Activated T-helper 1 cell treated with anti-CD3 and anti-CD28 coated beads, Interleukin-2, amount 50 U/mL, for 16 hours (primary cell): ENCODE measurements around the gene SYTL5.
"Not testable (repeated sequence)": the region's sequence is repeated elsewhere in the genome, so short reads cannot be mapped to it uniquely, and the experiment has no call there.

Experiments used
- DNase-seq, 2 donors: peaks; one replicate each; pipeline ENCODE4 v3.0.0-alpha.2; 2020; ENCODE audit warnings: low read depth in 1 of 2, low spot score in 1 of 2

SYTL5 gene

DNA sequence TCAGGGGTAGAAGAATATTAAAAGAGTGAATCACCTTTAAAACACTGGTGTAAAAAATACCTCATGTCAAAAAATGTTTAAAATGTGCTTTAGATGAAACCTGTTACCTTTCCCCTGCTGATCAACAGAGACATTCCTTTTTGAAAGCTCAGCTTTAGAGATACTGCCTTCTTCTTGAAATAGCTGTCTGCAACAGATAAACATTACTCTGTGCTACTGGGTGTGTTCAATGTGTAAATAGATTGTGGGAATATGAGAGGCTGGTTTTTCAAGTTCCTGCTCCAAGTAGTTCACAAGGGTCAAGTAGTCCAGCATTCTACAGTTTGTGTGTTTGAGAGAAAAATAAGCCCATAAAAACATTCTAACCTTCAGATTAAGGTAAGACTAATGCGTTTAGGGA is at the start of gene SYTL5:
SYTL5 (plus strand) TSS at position 263 of the 400 bp plus-strand sequence. CDS start 27,337 bp downstream, outside the sequence.
- no peak for DNase-seq

- DNase-seq, result no peak
These were observed 47.7 kb upstream of the SYTL5 start for GRCh38 chrX:37958525-37959211.

GRCh38 chrX:37959212-37960021 is 46.9 kb upstream of the SYTL5 start:
- DNase-seq, result no peak

DNA sequence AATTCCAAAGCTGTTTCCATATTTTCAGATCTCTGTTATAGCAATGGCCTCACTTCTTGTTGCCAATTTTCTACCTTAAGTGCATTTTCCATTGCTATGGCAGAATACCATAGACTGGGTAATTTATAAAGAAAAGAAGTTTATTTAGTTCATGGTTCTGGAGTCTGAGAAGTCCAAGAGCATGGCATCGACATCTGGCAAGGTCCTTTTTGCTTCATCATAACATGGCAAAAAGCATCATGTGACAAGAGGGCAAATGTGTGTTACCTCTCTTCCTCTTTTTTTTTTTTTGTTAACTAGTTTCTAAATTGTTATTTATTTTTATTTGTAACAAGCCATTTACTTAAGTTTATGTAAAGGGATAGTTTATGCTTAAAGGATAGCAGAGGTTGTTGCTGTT is 45.2 kb upstream of the SYTL5 start:
- no peak for DNase-seq

- DNase-seq, result no peak
These were observed 38.6 kb upstream of the SYTL5 start for GRCh38 chrX:37967714-37968113.

- no peak for DNase-seq
These were observed 30.9 kb upstream of the SYTL5 start for GRCh38 chrX:37975421-37975820.

DNA sequence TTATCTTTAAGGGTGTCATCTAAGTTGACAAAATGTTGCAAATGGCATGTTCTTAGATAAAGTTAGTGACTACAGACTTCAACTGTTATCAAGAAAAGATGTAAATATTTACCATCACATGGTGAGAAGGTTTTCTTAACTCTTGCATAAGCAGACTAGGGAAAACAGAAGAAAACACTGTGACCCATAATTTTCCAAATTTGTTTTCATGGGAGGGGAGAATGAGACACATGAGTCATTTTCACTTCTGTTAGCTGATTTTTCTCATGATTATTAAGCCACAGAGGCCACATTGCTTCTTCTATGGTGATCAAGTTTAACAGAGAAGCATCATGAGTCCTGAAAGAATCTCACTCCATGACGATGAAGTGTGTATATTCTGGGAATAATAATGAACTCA is 30.2 kb upstream of the SYTL5 start:
- DNase-seq, result no peak

DNA sequence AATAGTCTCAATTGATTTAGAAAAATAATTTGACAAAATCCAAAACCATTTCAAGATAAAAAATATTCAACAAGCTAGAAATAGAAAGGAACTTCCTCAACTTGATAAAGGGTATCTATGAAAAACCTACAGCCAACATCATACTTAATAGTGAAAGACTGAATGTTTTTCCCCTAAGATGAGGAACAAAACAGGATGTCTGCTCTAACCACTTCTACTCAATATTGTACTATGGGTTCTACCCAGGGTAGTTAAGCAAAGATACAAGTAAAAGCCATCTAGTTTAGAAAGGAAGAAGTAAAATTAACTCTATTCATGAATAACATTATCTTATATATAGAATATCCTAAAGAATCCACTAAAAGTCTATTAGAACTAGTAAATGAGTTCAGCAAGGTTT is 21.5 kb upstream of the SYTL5 start:
- DNase-seq, result no peak

DNA sequence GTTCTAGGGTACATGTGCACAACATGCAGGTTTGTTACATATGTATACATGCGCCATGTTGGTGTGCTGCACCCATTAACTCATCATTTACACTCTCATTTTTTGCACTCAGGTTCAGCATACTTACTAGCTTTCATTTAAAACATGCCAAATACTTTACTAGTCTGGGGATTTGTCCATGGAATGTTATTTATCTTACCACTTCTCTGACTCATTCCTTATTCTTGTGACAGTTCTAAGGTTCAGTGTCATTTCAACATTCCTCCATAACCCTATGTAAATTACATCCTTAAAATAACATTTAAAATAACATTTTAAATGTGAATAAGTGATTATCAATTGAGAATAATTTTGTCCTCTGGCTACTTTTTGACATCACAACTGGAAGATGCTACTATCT is 19.5 kb upstream of the SYTL5 start:
- DNase-seq, result no peak

DNA sequence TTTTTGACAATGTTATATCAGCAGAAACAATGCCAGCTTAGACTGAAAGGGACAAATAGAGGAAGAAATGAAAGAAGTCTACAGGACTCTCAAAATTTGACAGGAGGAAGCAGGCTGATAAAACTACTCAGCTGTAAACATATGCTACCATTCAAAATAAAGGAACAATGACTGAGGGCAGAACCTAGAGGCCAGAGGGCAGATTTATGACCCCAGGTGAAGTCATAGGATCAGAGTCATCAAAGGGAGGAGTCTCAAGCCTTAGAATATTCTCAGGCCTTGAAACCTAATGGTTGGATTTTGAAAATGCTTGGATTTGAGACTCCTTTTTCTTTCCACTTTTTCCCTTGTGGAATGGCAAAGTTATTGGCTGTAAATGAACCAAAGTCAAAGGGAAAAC is 17.0 kb upstream of the SYTL5 start:
- no peak for DNase-seq

DNA sequence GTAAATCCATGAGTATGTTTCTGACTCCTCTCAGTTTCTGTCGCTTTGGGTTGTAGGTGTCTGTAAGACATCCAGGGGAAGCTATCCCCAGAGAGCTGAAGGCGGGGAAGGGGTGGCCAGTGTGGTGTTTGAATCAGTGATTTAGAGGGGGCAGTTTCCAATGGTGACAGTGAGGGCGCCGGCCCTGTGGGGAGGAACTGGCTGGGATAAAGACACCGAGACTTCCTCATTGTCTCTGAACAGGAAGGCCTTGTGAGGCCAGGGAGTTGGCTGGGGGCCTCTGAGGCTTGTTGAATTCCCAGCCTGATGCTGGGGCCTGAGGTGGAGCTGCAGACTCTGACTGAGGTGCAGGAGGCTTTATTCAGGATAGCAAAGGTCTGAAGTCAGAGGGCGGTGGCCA is 15.1 kb upstream of the SYTL5 start:
- DNase-seq, result not testable (repeated sequence)

DNA sequence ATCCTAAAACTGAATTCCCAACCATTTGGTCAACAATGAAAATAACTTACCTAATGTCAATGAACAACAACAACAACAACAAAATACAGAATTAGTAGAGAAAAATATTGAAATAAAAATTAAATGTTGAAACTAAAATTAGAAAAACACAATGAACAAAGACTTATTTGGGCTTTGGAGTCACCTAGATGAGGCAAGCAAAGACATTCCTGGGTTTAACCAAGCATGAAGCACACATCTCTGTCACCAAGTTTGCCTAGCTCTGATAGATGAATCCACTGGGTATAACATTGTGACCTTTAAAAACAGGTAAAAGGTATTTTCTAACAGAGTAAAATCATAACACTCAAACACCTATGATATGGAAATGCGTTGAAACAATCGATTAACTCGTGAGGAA is 13.2 kb upstream of the SYTL5 start:
- no peak for DNase-seq

DNA sequence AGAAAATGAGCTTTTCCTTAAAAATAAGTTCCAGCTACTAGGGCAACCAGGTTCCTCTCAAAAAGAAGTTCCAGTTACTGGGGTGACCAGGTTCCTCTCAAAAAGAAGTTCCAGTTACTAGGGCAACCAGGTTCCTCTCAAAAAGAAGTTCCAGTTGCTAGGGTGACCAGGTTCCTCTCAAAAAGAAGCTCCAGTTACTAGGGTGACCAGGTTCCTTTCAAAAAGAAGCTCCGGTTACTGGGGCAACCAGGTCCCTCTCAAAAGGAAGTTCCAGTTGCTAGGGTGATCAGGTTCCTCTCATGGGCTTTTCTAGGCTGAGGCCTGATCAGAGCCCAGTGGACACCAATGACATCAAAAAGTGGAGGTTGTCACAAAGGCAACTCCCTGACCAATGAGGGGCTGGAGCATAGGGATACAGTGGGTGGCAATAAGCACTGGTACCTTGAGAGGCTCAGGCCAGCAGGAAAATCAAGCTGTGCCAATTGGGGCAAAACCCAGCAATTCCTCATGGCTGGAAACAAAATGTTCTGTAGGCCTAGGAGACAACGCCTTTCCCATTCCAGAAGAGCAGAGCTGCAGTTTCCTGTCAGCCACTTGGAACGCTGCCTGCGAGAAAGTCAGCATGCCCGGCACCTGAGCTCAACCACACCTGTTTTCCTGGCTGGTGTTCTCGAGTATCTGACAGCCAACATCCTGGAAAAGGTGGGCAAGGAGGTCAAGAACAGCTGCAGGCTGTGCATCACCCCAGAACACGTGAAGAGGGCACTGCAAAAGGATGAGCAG is 12.3 kb upstream of the SYTL5 start:
- DNase-seq, result no peak

DNA sequence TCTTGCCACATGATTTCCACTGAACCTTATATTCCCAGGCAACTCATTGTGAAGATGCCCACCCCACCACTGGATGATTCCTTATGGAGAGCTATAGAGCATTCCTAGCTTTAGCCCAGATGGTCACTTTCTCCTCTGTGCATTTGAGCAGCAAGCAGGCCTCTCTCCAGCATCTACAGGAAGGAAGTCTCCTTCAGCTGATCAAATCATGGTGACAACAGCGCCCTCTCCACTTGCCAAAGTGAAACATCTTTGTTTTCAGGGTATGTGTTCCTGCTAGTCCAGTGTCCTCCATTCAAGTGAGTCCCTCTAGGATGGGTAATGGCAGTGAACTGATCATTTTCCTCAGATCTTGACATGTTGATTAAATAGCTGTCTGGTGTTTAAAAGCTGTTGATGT is 10.9 kb upstream of the SYTL5 start:
- DNase-seq, result no peak

- no peak for DNase-seq
These were observed 9.3 kb upstream of the SYTL5 start for GRCh38 chrX:37997096-37997495.

DNA sequence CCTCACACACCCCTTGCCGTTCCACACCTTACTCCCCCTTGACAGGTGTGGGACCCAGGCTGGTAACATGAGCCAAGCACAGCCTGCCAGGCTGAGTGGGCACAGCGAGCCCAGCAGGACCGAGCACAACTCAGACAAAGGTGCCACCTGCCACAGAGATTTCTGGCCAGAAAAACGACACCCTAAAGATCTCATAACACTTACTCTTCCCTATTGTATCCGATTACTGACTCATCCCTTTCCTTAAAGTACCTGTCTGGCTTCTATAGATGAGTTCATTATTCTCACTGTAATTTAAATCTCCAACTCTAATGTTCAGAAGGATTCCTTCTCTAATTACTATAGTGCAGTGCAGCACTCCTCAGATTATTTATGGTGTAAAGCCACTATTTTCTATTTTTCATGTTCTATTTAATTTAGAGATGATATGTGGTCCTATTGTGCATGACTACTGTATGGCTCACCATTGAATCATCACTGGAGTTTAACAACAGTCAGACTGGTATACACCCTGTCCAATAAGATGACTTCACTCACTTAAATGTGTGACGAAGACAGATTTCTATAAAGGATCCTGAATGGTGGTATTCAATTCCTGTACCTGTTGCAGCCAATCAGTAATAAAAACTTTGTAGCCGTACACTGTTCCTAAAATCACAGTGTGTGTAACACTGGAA is 7.6 kb upstream of the SYTL5 start:
- no peak for DNase-seq

DNA sequence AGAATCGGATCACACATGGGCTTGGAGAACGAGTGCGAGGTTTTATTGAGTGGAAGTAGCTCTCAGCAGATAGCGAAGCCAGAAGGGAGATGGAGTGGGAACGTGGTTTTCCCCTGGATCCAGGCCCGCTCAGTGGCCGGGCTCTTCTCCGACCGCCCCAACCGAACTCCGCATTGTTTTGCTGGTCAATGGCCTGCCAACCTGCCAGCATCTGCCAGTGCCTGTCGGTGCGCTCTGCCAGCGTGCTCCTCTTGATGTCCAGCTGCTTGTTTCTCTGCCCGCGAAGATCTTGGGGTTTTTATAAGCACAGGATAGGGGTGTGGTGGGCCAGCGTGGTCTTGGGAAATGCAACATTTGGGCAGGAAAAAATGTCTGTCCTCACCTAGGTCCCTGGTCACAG is 5.6 kb upstream of the SYTL5 start:
- DNase-seq, result no peak

DNA sequence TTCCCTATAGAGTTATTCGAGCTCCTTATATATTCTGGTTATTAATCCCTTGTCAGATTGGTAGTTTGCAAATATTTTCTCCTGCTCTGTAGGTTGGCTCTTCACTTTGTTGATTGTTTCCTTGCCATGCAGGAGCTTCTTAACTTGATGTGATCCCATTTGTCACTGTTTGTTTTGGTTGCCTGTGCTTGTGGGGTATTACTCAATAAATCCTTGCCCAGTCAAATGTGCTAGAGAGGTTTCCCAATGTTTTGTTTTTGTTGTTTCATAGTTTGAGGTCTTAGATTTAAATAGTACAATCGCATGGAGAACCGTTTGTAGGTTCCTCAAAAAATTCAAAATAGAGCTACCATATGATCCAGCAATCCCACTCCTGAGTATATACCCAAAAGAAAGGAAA is 2.3 kb upstream of the SYTL5 start:
- DNase-seq, result no peak

GRCh38 chrX:38006778-38007177 is 425 bp downstream of the SYTL5 start:
- no peak for DNase-seq

DNA sequence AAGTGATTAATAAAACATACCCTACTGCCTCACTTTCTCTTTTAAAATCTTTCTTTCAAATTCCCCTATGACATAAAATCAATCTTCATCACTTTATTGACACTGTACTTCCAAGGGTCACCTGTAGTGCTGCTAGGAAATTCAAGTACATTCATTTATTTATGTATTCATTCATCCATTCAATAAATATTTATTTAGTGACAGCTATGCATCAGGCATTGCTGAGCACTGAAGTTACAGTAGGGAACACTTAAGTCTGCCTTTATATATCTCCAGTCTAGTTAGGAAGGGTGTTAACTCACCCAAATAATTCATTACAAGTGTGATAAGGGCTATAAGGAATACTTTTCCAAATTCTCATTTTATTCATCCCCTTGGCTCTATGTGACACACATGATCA is 2.3 kb downstream of the SYTL5 start:
- DNase-seq, result no peak

GRCh38 chrX:38009641-38010040 is 3.3 kb downstream of the SYTL5 start:
- DNase-seq, result no peak
